Suprapubic skin (tissue), 4 donors: ENCODE measurements around the gene SPO11. TPM values are rescaled to one million over a fixed set of nuclear protein-coding genes. Genes with fewer than 3 reads are reported as not detected.

ENCODE experiments used
- DNase-seq, 2 donors: peaks; one replicate each; pipeline ENCODE4 v3.0.0-alpha.2; 2019; ENCODE audit warnings: low spot score in 2 of 2
- H3K27ac ChIP-seq: fragments of 200-600 bp; sonication (generic); one replicate; pipeline ENCODE4 v1.5.1; 2019
- H3K27me3 ChIP-seq: fragments of 200-600 bp; sonication (generic); one replicate; pipeline ENCODE4 v1.5.1; 2019
- H3K36me3 ChIP-seq: fragments of 200-600 bp; sonication (generic); one replicate; pipeline ENCODE4 v1.5.1; 2019
- H3K4me1 ChIP-seq: fragments of 200-600 bp; sonication (generic); one replicate; pipeline ENCODE4 v1.5.1; 2019
- H3K4me3 ChIP-seq: fragments of 200-600 bp; sonication (generic); one replicate; pipeline ENCODE4 v1.5.1; 2019; ENCODE audit warnings: mild to moderate bottlenecking
- H3K9me3 ChIP-seq: fragments of 200-600 bp; sonication (generic); one replicate; pipeline ENCODE4 v1.5.1; 2019
- EP300 ChIP-seq: sonication (generic); formaldehyde crosslinking; IDR thresholded peaks from one replicate; pipeline ENCODE4 v1.6.1; 2017; ENCODE audit warnings: antibody characterized with exemption
- POLR2A ChIP-seq, 2 donors: fragments of 450-650 bp; IDR thresholded peaks; one replicate each; pipeline ENCODE4 v1.6.1; 2017; ENCODE audit warnings: antibody characterized with exemption in 2 of 2, mild to moderate bottlenecking in 2 of 2, moderate library complexity in 2 of 2
- POLR2AphosphoS5 ChIP-seq, 3 donors: sonication (generic); formaldehyde crosslinking; IDR thresholded peaks; one replicate each; pipeline ENCODE4 v1.6.1; 2017; ENCODE audit warnings: antibody characterized with exemption in 3 of 3
- WGBS: methylation state at CpG from one replicate; pipeline ENCODE4 v1.1.5; 2018; 5-methylcytosine and 5-hydroxymethylcytosine counted together
- total RNA-seq, 4 donors: library from RNA; depleted of rRNA; stranded (reverse); fragments of >200 nt; gene quantifications; one replicate each; pipeline ENCODE4 v1.1.0, GENCODE V29; 2016
- TF ChIP-seq, protein P1 (sequence below), 2 donors: fragments of 200-600 bp in 1 of 2; fragments of 450-650 bp in 1 of 2; sonication (generic) in 1 of 2; IDR thresholded peaks; one replicate each; pipeline ENCODE4 v1.5.1; 2016 to 2019; ENCODE audit warnings: antibody characterized with exemption in 2 of 2, mild to moderate bottlenecking in 1 of 2, moderate library complexity in 1 of 2

SPO11 gene
- total RNA-seq, 4 donors from 2014 or later = not detected

GRCh38 chr20:57290178-57290484 is 39.5 kb upstream of the SPO11 start:
- Histone ChIP-seq H3K36me3 (no peaks in the 10 kb centered on the region), H3K27me3 (peaks cover 38% of the 10 kb centered on the region), H3K4me3 (no peak overlapping the region), H3K27ac (no peak overlapping the region), H3K4me1 (peaks cover 31% of the 10 kb centered on the region), H3K9me3 (no peaks in the 10 kb centered on the region)
- 30% methylated on average over 3 of the region's 5 CpGs for WGBS
- TF ChIP-seq POLR2AphosphoS5 (IDR thresholded peaks at IDR 0.05) (no peak), EP300 (no peak), POLR2A (IDR thresholded peaks at IDR 0.05) (no peak)
- TF ChIP-seq, protein P1, sequence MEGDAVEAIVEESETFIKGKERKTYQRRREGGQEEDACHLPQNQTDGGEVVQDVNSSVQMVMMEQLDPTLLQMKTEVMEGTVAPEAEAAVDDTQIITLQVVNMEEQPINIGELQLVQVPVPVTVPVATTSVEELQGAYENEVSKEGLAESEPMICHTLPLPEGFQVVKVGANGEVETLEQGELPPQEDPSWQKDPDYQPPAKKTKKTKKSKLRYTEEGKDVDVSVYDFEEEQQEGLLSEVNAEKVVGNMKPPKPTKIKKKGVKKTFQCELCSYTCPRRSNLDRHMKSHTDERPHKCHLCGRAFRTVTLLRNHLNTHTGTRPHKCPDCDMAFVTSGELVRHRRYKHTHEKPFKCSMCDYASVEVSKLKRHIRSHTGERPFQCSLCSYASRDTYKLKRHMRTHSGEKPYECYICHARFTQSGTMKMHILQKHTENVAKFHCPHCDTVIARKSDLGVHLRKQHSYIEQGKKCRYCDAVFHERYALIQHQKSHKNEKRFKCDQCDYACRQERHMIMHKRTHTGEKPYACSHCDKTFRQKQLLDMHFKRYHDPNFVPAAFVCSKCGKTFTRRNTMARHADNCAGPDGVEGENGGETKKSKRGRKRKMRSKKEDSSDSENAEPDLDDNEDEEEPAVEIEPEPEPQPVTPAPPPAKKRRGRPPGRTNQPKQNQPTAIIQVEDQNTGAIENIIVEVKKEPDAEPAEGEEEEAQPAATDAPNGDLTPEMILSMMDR (IDR thresholded peaks at IDR 0.05) = no peak
- DNase-seq = no peak

DNA sequence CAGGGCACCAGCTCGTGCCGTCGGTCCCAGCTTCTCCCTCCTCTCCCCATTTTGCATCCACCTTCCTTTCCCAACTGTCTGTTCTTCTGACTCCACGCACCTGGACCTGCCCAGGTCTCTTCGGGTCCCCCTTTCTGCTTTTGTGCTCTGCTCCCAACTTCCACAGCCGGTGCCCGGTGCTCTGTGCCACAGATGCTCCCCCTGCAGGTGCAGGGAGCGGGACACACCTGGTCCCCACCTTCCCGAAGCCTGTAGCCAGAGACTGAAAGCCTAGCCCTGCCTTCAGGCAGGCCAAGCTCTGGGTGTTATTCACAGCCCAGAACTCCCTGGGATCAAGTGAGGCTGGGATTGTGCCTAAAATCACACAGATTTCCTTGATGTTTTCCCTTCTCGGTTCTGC is 38.6 kb upstream of the SPO11 start:
- 22% methylated on average over 10 of the region's 10 CpGs for WGBS
- no peaks in the 10 kb centered on the region for H3K9me3 ChIP-seq
- H3K27ac ChIP-seq = no peak overlapping the region
- H3K36me3 ChIP-seq = no peaks in the 10 kb centered on the region
- DNase-seq = no peak
- TF ChIP-seq, protein P1 (IDR thresholded peaks at IDR 0.05) = peak in 1 of 2 donors; percentile 25
- TF ChIP-seq POLR2AphosphoS5 (IDR thresholded peaks at IDR 0.05) = no peak
- TF ChIP-seq POLR2A (IDR thresholded peaks at IDR 0.05) = no peak
- TF ChIP-seq EP300 = no peak
- peaks cover 32% of the 10 kb centered on the region for H3K27me3 ChIP-seq
- no peak overlapping the region for H3K4me3 ChIP-seq
- H3K4me1 ChIP-seq = peaks cover 31% of the 10 kb centered on the region

- Histone ChIP-seq H3K27ac (no peak overlapping the region), H3K9me3 (no peaks in the 10 kb centered on the region), H3K27me3 (peaks cover 28% of the 10 kb centered on the region), H3K4me1 (peaks cover 31% of the 10 kb centered on the region), H3K36me3 (no peaks in the 10 kb centered on the region), H3K4me3 (no peak overlapping the region)
- 93% methylated on average over 6 of the region's 6 CpGs for WGBS
- no peak for DNase-seq
- TF ChIP-seq, protein P1 (IDR thresholded peaks at IDR 0.05) = no peak
- TF ChIP-seq POLR2AphosphoS5 (IDR thresholded peaks at IDR 0.05) (no peak), POLR2A (IDR thresholded peaks at IDR 0.05) (no peak), EP300 (no peak)
Measured at GRCh38 chr20:57291694-57292093, 37.9 kb upstream of the SPO11 start.

DNA sequence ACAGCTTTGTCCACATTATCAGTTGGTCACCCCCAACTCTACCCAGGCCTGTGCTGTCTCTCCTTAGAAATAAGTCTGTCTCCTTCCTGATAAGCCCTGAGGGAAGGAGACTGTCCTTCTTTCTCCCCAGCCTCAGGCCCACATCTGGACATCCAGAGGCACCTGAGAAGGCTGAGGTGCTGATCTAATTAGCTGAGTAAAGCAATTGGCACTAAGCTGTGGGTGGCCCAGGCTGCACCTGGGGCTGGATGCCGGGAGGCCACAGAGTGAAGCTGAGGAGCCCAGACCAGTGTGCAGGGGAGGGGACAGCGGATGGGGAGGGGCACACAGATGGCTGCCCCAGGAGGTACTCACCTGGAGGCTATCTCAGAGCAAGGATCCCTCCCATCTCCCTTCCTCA is 37.0 kb upstream of the SPO11 start:
- 50% methylated on average over 2 of the region's 2 CpGs for WGBS
- Histone ChIP-seq H3K9me3 (no peaks in the 10 kb centered on the region), H3K36me3 (no peaks in the 10 kb centered on the region), H3K4me3 (no peak overlapping the region), H3K27ac (no peak overlapping the region), H3K27me3 (peaks cover 22% of the 10 kb centered on the region), H3K4me1 (peaks cover 27% of the 10 kb centered on the region)
- TF ChIP-seq, protein P1 (IDR thresholded peaks at IDR 0.05) = no peak
- TF ChIP-seq POLR2AphosphoS5 (IDR thresholded peaks at IDR 0.05) = no peak
- TF ChIP-seq EP300 = no peak
- no peak for TF ChIP-seq POLR2A (IDR thresholded peaks at IDR 0.05)
- no peak for DNase-seq

DNA sequence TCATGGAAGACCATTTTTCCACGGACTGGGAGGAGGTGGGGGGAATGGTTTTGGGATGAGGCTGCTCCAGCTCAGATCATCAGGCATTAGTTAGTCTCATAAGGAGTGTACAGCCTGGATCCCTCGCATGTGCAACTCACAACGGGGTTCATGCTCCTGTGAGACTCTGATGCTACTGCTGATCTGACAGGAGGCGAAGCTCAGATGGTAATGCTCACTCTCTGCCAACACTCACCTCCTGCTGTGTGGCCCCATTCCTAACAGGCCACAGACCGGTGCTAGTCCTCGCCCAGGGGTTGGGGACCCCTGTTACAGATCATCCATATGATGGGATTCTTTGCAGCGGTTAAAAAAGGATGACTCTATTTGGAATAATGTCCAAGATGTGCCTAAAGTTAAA is 35.6 kb upstream of the SPO11 start:
- Histone ChIP-seq H3K36me3 (no peaks in the 10 kb centered on the region), H3K4me3 (no peak overlapping the region), H3K27ac (no peak overlapping the region), H3K4me1 (peaks cover 14% of the 10 kb centered on the region), H3K27me3 (peaks cover 22% of the 10 kb centered on the region), H3K9me3 (no peaks in the 10 kb centered on the region)
- TF ChIP-seq EP300 (no peak), POLR2A (IDR thresholded peaks at IDR 0.05) (no peak), POLR2AphosphoS5 (IDR thresholded peaks at IDR 0.05) (no peak)
- TF ChIP-seq, protein P1 (IDR thresholded peaks at IDR 0.05) = no peak
- DNase-seq = no peak
- 87% methylated on average over 6 of the region's 7 CpGs for WGBS
